ENCODE data around the gene ENTPD1. TPM values are rescaled to one million over a fixed set of nuclear protein-coding genes. Genes with fewer than 3 reads are reported as not detected.

Gene ENTPD1
- total and polyA plus RNA-seq, 10 of the 15 experiments (the other 5 are each of a cell fraction or from before 2014, with no cell fraction given), result 110 to 413 (median 161) TPM

- TF ChIP-seq, protein P1, sequence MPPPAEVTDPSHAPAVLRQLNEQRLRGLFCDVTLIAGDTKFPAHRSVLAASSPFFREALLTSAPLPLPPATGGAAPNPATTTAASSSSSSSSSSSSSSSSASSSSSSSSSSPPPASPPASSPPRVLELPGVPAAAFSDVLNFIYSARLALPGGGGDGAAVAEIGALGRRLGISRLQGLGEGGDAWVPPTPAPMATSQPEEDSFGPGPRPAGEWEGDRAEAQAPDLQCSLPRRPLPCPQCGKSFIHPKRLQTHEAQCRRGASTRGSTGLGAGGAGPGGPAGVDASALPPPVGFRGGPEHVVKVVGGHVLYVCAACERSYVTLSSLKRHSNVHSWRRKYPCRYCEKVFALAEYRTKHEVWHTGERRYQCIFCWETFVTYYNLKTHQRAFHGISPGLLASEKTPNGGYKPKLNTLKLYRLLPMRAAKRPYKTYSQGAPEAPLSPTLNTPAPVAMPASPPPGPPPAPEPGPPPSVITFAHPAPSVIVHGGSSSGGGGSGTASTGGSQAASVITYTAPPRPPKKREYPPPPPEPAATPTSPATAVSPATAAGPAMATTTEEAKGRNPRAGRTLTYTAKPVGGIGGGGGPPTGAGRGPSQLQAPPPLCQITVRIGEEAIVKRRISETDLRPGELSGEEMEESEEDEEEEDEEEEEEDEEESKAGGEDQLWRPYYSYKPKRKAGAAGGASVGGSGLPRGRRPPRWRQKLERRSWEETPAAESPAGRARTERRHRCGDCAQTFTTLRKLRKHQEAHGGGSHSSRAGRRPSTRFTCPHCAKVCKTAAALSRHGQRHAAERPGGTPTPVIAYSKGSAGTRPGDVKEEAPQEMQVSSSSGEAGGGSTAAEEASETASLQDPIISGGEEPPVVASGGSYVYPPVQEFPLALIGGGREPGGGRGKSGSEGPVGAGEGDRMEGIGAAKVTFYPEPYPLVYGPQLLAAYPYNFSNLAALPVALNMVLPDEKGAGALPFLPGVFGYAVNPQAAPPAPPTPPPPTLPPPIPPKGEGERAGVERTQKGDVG (CRISPR knock-in tag; IDR thresholded peaks at IDR 0.05), result no peak; the same call in 1 of the 2 replicates
- TF ChIP-seq, protein P2, sequence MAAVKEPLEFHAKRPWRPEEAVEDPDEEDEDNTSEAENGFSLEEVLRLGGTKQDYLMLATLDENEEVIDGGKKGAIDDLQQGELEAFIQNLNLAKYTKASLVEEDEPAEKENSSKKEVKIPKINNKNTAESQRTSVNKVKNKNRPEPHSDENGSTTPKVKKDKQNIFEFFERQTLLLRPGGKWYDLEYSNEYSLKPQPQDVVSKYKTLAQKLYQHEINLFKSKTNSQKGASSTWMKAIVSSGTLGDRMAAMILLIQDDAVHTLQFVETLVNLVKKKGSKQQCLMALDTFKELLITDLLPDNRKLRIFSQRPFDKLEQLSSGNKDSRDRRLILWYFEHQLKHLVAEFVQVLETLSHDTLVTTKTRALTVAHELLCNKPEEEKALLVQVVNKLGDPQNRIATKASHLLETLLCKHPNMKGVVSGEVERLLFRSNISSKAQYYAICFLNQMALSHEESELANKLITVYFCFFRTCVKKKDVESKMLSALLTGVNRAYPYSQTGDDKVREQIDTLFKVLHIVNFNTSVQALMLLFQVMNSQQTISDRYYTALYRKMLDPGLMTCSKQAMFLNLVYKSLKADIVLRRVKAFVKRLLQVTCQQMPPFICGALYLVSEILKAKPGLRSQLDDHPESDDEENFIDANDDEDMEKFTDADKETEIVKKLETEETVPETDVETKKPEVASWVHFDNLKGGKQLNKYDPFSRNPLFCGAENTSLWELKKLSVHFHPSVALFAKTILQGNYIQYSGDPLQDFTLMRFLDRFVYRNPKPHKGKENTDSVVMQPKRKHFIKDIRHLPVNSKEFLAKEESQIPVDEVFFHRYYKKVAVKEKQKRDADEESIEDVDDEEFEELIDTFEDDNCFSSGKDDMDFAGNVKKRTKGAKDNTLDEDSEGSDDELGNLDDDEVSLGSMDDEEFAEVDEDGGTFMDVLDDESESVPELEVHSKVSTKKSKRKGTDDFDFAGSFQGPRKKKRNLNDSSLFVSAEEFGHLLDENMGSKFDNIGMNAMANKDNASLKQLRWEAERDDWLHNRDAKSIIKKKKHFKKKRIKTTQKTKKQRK (IDR thresholded peaks at IDR 0.05; ENCODE audit: low read depth, low read length), result no peak
- TF ChIP-seq HDGF (IDR thresholded peaks at IDR 0.05), result no peak
- 0 out of 2 replicates have a peak, but pooled peaks have one; percentile 53 for TF ChIP-seq IKZF1 (conservative IDR thresholded peaks at IDR 0.05)
- TF ChIP-seq GATAD2B (conservative IDR thresholded peaks at IDR 0.05; ENCODE audit: low read depth), result no peak
- no peak for TF ChIP-seq CEBPB (IDR thresholded peaks at IDR 0.05; ENCODE audit: borderline replicate concordance in 1 of 2, low read depth in 2 of 2, low read length in 2 of 2)
- TF ChIP-seq STAT1 (conservative IDR thresholded peaks at IDR 0.05), result no peak
- TF ChIP-seq, protein P3, sequence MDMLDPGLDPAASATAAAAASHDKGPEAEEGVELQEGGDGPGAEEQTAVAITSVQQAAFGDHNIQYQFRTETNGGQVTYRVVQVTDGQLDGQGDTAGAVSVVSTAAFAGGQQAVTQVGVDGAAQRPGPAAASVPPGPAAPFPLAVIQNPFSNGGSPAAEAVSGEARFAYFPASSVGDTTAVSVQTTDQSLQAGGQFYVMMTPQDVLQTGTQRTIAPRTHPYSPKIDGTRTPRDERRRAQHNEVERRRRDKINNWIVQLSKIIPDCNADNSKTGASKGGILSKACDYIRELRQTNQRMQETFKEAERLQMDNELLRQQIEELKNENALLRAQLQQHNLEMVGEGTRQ (IDR thresholded peaks at IDR 0.05; ENCODE audit: borderline replicate concordance, low read depth, low read length), result peak; percentile 76
- peak; percentile 10; the same call in 1 of the 2 replicates for TF ChIP-seq CBFB (IDR thresholded peaks at IDR 0.05; ENCODE audit: low read depth)
- TF ChIP-seq, protein P4, sequence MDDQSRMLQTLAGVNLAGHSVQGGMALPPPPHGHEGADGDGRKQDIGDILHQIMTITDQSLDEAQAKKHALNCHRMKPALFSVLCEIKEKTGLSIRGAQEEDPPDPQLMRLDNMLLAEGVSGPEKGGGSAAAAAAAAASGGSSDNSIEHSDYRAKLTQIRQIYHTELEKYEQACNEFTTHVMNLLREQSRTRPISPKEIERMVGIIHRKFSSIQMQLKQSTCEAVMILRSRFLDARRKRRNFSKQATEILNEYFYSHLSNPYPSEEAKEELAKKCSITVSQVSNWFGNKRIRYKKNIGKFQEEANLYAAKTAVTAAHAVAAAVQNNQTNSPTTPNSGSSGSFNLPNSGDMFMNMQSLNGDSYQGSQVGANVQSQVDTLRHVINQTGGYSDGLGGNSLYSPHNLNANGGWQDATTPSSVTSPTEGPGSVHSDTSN (IDR thresholded peaks at IDR 0.05; ENCODE audit: insufficient replicate concordance, low read depth, low read length), result no peak
- TF ChIP-seq RB1 (IDR thresholded peaks at IDR 0.05; ENCODE audit: borderline replicate concordance), result peak; percentile 60; the same call in 1 of the 2 replicates
- peak; percentile 61 for TF ChIP-seq CUX1 (IDR thresholded peaks at IDR 0.05; ENCODE audit: insufficient replicate concordance, low read depth, low read length)
- TF ChIP-seq, protein P5, sequence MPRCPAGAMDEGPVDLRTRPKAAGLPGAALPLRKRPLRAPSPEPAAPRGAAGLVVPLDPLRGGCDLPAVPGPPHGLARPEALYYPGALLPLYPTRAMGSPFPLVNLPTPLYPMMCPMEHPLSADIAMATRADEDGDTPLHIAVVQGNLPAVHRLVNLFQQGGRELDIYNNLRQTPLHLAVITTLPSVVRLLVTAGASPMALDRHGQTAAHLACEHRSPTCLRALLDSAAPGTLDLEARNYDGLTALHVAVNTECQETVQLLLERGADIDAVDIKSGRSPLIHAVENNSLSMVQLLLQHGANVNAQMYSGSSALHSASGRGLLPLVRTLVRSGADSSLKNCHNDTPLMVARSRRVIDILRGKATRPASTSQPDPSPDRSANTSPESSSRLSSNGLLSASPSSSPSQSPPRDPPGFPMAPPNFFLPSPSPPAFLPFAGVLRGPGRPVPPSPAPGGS (IDR thresholded peaks at IDR 0.05; ENCODE audit: borderline replicate concordance, insufficient read depth, low read depth, low read length, poor library complexity, severe bottlenecking), result no peak
Observed at GRCh38 chr10:95755511-95756004, 405 bp upstream of the ENTPD1 start (continued).
